H1 (cell line): ENCODE results near the gene SMCO1. TPM values are rescaled to one million over a fixed set of nuclear protein-coding genes. Genes with fewer than 3 reads are reported as not detected.

Experiments
- CHD7 ChIP-seq: fragments of 300-600 bp; sonication (generic); IDR thresholded peaks from 2 replicates; pipeline ENCODE4 v1.7.1; 2012; ENCODE audit warnings: low read length, moderate library complexity, mild to moderate bottlenecking, inconsistent platforms; ENCODE audit not compliant: insufficient replicate concordance
- CTBP2 ChIP-seq: IDR thresholded peaks from 2 replicates; pipeline ENCODE4 v1.7.0; 2011; ENCODE audit warnings: borderline replicate concordance, mild to moderate bottlenecking, moderate library complexity, mixed read lengths, low read length; ENCODE audit not compliant: insufficient read depth, insufficient read length
- EZH2 ChIP-seq: fragments of 200-600 bp; sonication (generic); IDR thresholded peaks from 2 replicates; pipeline ENCODE4 v1.7.1; 2012; ENCODE audit warnings: low read depth, mild to moderate bottlenecking, moderate library complexity, low read length, inconsistent platforms; ENCODE audit not compliant: severe bottlenecking
- GABPA ChIP-seq: IDR thresholded peaks from 2 replicates; pipeline ENCODE4 v1.6.1; 2011; ENCODE audit warnings: mild to moderate bottlenecking, low read length, moderate library complexity, borderline replicate concordance; ENCODE audit not compliant: insufficient read depth
- MAFK ChIP-seq: IDR thresholded peaks from 2 replicates; pipeline ENCODE4 v1.6.1; 2012; ENCODE audit warnings: low read depth, mild to moderate bottlenecking, improper control_type of control experiment, low read length
- polyA plus RNA-seq, 7 experiments: library from polyadenylated mRNA; depleted of rRNA in 3 of 7; stranded (reverse) in 5 of 7; unstranded in 2 of 7; fragments of >200 nt in 5 of 7; fragments of 200-250 nt in 2 of 7; gene quantifications; 1 replicate in 5 of 7; 2 replicates in 1 of 7; 4 replicates in 1 of 7; pipeline versions ENCODE4 v1.2.1 to v1.2.3, GENCODE V29; 2011 to 2013; ENCODE audit warnings: missing spikeins in 2 of 7, mixed read lengths in 2 of 7
- total RNA-seq: library from RNA; stranded (reverse); fragmentation: NEBNext Ultra II Directional; extraction: Animal tissue kit (Norgen Biotek cat#: 25700); gene quantifications from 2 replicates; pipeline ENCODE4 v1.2.1, GENCODE V29; 2021

Gene SMCO1
- total and polyA plus RNA-seq, 2 of the 8 experiments (the other 6 are each of a cell fraction or from before 2014, with no cell fraction given), result 0.03 TPM; not detected in 1

- no peak for TF ChIP-seq CHD7
- TF ChIP-seq CTBP2, result no peak
- TF ChIP-seq MAFK, result no peak
- TF ChIP-seq EZH2, result no peak
- TF ChIP-seq GABPA, result no peak
Observed at GRCh38 chr3:196498297-196498696, 16.8 kb downstream of the SMCO1 start (continued).
